HCT116 (cell line): ENCODE data around the gene ITK.

Experiments
- CTCF ChIP-seq, 3 experiments: fragments of 200-600 bp in 1 of 3; sonication (generic) in 1 of 3; IDR thresholded peaks in 2 of 3; conservative IDR thresholded peaks in 1 of 3; 2 replicates each; pipeline ENCODE4 v1.5.1; 2012 to 2017; ENCODE audit warnings: low read depth in 2 of 3, low read length in 2 of 3, antibody characterized with exemption in 1 of 3, borderline replicate concordance in 1 of 3, control low read depth in 1 of 3, mild to moderate bottlenecking in 1 of 3, mixed read lengths in 1 of 3, mixed run types in 1 of 3, moderate library complexity in 1 of 3; ENCODE audit not compliant: insufficient read depth in 1 of 3
- FOSL1 ChIP-seq: IDR thresholded peaks from 2 replicates; pipeline ENCODE4 v1.6.1; 2012; ENCODE audit warnings: low read depth
- RAD21 ChIP-seq: IDR thresholded peaks from 2 replicates; pipeline ENCODE4 v1.6.1; 2012; ENCODE audit warnings: low read depth, mild to moderate bottlenecking
- ZNF274 ChIP-seq: fragments of 200-500 bp; sonication (Bioruptor generic); IDR thresholded peaks from 2 replicates; pipeline ENCODE4 v1.6.1; 2014; ENCODE audit warnings: mild to moderate bottlenecking, low read depth, low read length, inconsistent platforms

- TF ChIP-seq CTCF (IDR thresholded peaks at IDR 0.05 in 2 of 3, conservative IDR thresholded peaks at IDR 0.05 in 1 of 3; ENCODE audit: borderline replicate concordance in 1 of 3, insufficient read depth in 1 of 3, low read depth in 2 of 3, low read length in 2 of 3) (no peak), ZNF274 (no peak), RAD21 (no peak), FOSL1 (no peak)
These were observed at the start of gene ITK for GRCh38 chr5:157180374-157181264.
